ENCODE data around the gene PBXIP1. TPM values are rescaled to one million over a fixed set of nuclear protein-coding genes. Genes with fewer than 3 reads are reported as not detected.

PBXIP1 gene
- total and polyA plus RNA-seq, 7 experiments from 2014 or later = 107 to 390 (median 355) TPM

DNA sequence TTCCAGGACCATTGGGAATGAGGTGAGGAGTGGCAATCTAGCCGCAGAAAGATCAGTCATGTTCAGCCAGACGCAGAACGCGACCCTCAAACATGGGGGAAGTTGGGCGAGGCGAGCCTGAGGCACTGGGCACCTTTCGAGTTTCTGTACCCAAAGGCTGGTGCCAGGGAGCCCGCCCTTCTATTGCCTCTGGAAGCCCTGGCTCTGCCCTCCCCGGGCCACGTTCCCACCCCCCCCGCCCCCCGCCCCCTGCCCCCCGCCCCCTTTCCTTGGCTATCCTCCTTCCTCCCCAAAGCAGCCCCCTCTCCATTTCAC is 44.5 kb upstream of the PBXIP1 start:
- Histone ChIP-seq H3K4me1 (ENCODE audit: control insufficient read depth in 2 of 2, insufficient read depth in 2 of 2, low read length in 2 of 2) (peaks cover 13 to 25% of the 10 kb centered on the region in 2 donors), H3K27ac (ENCODE audit: low read depth, low read length) (peak overlapping the region; percentile 88), H3K36me3 (ENCODE audit: control insufficient read depth in 2 of 3, insufficient read depth in 3 of 3, low read length in 3 of 3) (peaks cover 0 to 8% (median 0%) of the 10 kb centered on the region in 3 experiments), H3K27me3 (ENCODE audit: control insufficient read depth in 2 of 2, insufficient read depth in 2 of 2, low read length in 2 of 2) (no peaks in the 10 kb centered on the region), H3K4me3 (ENCODE audit: low read length) (peak overlapping the region; percentile 95), H3K9me3 (ENCODE audit: control insufficient read depth in 2 of 3, low read length in 3 of 3) (no peaks in the 10 kb centered on the region)
- H3K4me3 Mint-ChIP-seq = peak overlapping the region; percentile 90 to 100 (median 96)
- ATAC-seq (no peak), DNase-seq (no peak)
- H3K27ac Mint-ChIP-seq = peak overlapping the region; percentile 88 to 98 (median 93)
- ChIA-PET POLR2A (interaction anchor here (1.5 to 18.2 kb wide), 7 partner anchors 15 to 63 kb away, joined by 6 to 270 read pairs (median 19); partner anchors contain the start of genes CKS1B, FLAD1, PBXIP1 and PMVK), CTCF (interaction anchor here (0.9 to 17.9 kb wide), 5 partner anchors 13 to 63 kb away, joined by 4 to 291 read pairs (median 9); partner anchors contain the start of genes FLAD1, PBXIP1 and PMVK)
- H3K27me3 Mint-ChIP-seq = no peaks in the 10 kb centered on the region
- peaks cover 0 to 2% (median 0%) of the 10 kb centered on the region in 11 donors for H3K9me3 Mint-ChIP-seq
- intact Hi-C loops (cut with micrococcal nuclease) = loop anchor here (2.0 to 10.0 kb wide), 4 partner anchors 62 to 1504 kb away; partner anchors contain the start of genes ATP8B2 (in 1 of the 2), EFNA4 (in 1 of the 2) and MEF2D (in 1 of the 2)
- H3K36me3 Mint-ChIP-seq = peaks cover 0 to 11% (median 0%) of the 10 kb centered on the region in 5 donors
- peaks cover 14 to 55% (median 41%) of the 10 kb centered on the region in 7 donors for H3K4me1 Mint-ChIP-seq

DNA sequence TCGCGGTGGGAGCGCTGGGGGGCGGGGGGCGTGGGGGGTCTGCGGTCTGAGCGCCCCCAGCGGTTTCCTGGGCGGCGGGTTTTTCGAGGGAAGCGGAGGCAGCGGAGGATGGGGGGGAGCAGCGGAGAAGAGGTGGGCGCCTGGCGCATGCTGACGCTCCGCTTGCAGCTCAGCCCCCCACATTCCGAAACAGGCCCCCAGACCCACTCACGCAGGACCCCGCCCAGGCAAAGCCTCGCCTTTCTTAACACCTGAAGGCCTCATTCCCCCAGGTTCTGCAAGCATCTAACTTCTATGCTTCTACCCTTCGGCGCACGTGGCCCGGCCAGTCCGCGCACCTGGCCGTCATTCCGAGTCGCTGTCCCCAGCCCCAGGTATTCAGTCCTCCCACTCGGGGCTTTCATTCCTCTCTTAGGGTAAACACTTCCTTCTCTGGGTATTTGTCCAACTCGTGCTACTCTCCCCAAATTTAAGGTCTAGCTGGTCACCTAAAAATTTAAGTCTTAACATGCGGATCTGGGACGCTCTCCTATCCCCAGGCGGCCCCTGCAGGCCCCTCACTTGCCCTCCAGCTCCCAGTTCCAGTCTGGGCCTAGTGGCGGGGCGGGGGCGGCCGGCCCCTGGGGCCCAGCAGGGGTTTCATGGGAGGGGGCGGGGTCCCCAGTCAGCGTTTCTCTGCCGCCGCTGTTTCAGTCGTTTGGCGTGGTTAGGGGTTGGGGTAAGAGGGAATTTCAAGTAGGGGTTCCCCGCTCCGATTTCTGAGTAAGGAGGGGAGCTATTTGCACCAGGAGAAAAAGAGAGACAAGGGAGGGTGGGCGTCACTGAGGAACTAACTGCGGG is 43.9 kb upstream of the PBXIP1 start:
- H3K27me3 ChIP-seq (ENCODE audit: control insufficient read depth in 2 of 2, insufficient read depth in 2 of 2, low read length in 2 of 2) = no peaks in the 10 kb centered on the region
- H3K36me3 Mint-ChIP-seq = peaks cover 0 to 11% (median 0%) of the 10 kb centered on the region in 5 donors
- H3K36me3 ChIP-seq (ENCODE audit: control insufficient read depth in 2 of 3, insufficient read depth in 3 of 3, low read length in 3 of 3) = peaks cover 0 to 8% (median 0%) of the 10 kb centered on the region in 3 experiments
- H3K4me3 ChIP-seq (ENCODE audit: low read length) = peak overlapping the region; percentile 68
- intact Hi-C loops (cut with micrococcal nuclease) = loop anchor here (1.0 to 10.0 kb wide), 8 partner anchors 16 to 1505 kb away; partner anchors contain the start of genes ATP8B2 (in 1 of the 2), EFNA4 (in 1 of the 2), FLAD1 (in 1 of the 2) and MEF2D (in 1 of the 2)
- no peak for ATAC-seq
- peaks cover 12 to 49% (median 39%) of the 10 kb centered on the region in 7 donors for H3K4me1 Mint-ChIP-seq
- H3K4me3 Mint-ChIP-seq = peak overlapping the region; percentile 90 to 100 (median 96)
- no peaks in the 10 kb centered on the region for H3K9me3 ChIP-seq (ENCODE audit: control insufficient read depth in 2 of 3, low read length in 3 of 3)
- CTCF ChIA-PET = interaction anchor here (0.9 to 17.9 kb wide), 8 partner anchors 13 to 440 kb away, joined by 3 to 291 read pairs (median 6); partner anchors contain the start of genes FLAD1, PBXIP1 and PMVK
- H3K27ac Mint-ChIP-seq = peak overlapping the region; percentile 88 to 98 (median 93)
- peaks cover 0 to 2% (median 0%) of the 10 kb centered on the region in 11 donors for H3K9me3 Mint-ChIP-seq
- POLR2A ChIA-PET = interaction anchor here (0.6 to 18.2 kb wide), 13 partner anchors 11 to 1644 kb away, joined by 3 to 270 read pairs (median 6); partner anchors contain the start of genes CKS1B, FLAD1, PBXIP1 and PMVK
- H3K27me3 Mint-ChIP-seq = no peaks in the 10 kb centered on the region
- peak overlapping the region; percentile 88 for H3K27ac ChIP-seq (ENCODE audit: low read depth, low read length)
- peaks cover 11 to 19% of the 10 kb centered on the region in 2 donors for H3K4me1 ChIP-seq (ENCODE audit: control insufficient read depth in 2 of 2, insufficient read depth in 2 of 2, low read length in 2 of 2)
- peak in 3 of 9 donors; percentile 40 to 82 (median 74) for DNase-seq

DNA sequence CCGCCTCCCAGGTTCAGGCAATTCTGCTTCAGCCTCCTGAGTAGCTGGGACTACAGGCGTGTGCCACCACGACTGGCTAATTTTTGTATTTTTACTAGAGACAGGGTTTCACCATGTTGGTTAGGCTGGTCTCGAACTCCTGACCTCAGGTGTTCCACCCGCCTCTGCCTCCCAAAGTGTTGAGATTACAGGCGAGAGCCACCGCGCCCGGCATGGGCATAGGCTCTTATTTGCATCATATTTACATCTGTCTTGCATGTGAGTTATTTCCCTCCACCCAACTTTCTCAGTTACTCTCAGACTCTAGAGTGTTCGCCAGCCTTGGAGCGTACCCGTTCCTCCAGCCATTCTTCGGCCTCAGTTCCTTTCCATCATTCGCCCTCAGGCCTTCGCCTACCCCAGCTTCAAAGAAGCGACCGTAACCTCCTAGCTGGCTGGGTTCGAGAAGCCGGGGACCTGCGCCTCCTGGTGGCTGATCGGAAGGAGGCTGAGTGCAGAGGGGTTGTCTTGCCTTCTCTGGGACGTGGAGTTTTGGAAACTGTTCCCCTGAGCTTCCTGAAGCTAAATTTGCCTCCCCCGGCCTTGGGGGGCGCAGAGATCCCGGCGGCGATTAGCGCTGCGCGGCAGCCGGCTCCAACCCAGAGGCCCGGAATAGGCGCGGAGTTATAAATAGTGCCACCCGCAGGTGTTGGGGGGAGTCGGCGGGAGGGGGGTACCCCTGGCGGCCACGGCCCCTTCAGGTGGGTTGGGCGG is 43.1 kb upstream of the PBXIP1 start:
- Mint-ChIP-seq H3K27me3 (no peaks in the 10 kb centered on the region), H3K36me3 (peaks cover 0 to 7% (median 0%) of the 10 kb centered on the region in 5 donors), H3K4me1 (peaks cover 12 to 42% (median 32%) of the 10 kb centered on the region in 7 donors), H3K9me3 (peaks cover 0 to 2% (median 0%) of the 10 kb centered on the region in 11 donors), H3K4me3 (peak overlapping the region; percentile 80 to 99 (median 91)), H3K27ac (peak overlapping the region; percentile 83 to 97 (median 91))
- CTCF ChIA-PET = interaction anchor here (0.7 to 17.9 kb wide), 11 partner anchors 12 to 439 kb away, joined by 3 to 291 read pairs (median 4); partner anchors contain the start of genes FLAD1, PBXIP1, PYGO2 and SHC1
- POLR2A ChIA-PET = interaction anchor here (0.6 to 18.2 kb wide), 16 partner anchors 9 to 1645 kb away, joined by 3 to 270 read pairs (median 4); partner anchors contain the start of genes CKS1B, FLAD1, PBXIP1 and PMVK
- H3K27me3 ChIP-seq (ENCODE audit: control insufficient read depth in 2 of 2, insufficient read depth in 2 of 2, low read length in 2 of 2) = no peaks in the 10 kb centered on the region
- H3K9me3 ChIP-seq (ENCODE audit: control insufficient read depth in 2 of 3, low read length in 3 of 3) = no peaks in the 10 kb centered on the region
- ATAC-seq (no peak), DNase-seq (peak in 8 of 9 donors; percentile 49 to 75 (median 58))
- intact Hi-C loops (cut with micrococcal nuclease) = loop anchor here (1.0 kb wide), 4 partner anchors 16 to 440 kb away; partner anchors contain the start of gene FLAD1 (in 1 of the 2)
- peaks cover 0 to 8% (median 0%) of the 10 kb centered on the region in 3 experiments for H3K36me3 ChIP-seq (ENCODE audit: control insufficient read depth in 2 of 3, insufficient read depth in 3 of 3, low read length in 3 of 3)
- peak overlapping the region; percentile 66 for H3K4me3 ChIP-seq (ENCODE audit: low read length)
- peaks cover 4 to 11% of the 10 kb centered on the region in 2 donors for H3K4me1 ChIP-seq (ENCODE audit: control insufficient read depth in 2 of 2, insufficient read depth in 2 of 2, low read length in 2 of 2)
- H3K27ac ChIP-seq (ENCODE audit: low read depth, low read length) = peak overlapping the region; percentile 88

DNA sequence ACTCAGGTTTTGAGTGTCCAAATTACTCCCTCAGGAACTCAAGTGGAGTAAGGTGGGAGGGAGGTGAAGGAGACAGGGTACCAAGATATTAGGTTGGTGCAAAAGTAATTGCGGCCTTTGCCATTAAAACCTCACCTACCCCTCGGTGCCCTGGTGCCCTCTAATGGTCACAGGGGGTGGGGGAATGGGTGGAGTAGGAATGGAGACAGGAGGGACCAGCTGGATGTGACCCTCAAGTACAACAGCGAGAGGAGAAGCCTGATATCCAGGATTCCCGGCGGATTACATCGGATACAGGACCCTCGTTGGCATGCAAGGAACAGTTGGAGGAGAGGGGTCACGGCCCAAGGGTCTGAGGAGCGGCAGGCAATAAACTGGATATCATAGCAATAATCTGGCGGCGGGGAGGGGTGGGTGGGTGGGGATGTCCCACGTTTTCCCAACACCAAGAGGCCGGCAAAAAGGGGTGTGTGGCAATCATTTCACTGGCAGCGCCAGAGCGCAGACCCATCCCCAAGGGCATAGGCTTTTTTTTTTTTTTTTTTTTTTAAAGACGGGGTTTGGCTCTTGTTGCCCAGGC is 42.4 kb upstream of the PBXIP1 start:
- no peak for DNase-seq
- ATAC-seq = no peak
- CTCF ChIA-PET = interaction anchor here (0.7 to 17.9 kb wide), 10 partner anchors 14 to 438 kb away, joined by 3 to 291 read pairs (median 5); partner anchors contain the start of genes FLAD1, PBXIP1, PYGO2 and SHC1
- POLR2A ChIA-PET = interaction anchor here (0.7 to 18.2 kb wide), 12 partner anchors 10 to 223 kb away, joined by 3 to 270 read pairs (median 6); partner anchors contain the start of genes FLAD1, PBXIP1, PMVK and PYGO2
- Mint-ChIP-seq H3K4me1 (peaks cover 12 to 38% (median 32%) of the 10 kb centered on the region in 7 donors), H3K4me3 (peak overlapping the region; percentile 34 to 99 (median 58)), H3K36me3 (peaks cover 0 to 3% (median 0%) of the 10 kb centered on the region in 5 donors), H3K9me3 (peaks cover 0 to 2% (median 0%) of the 10 kb centered on the region in 11 donors), H3K27ac (peak overlapping the region in 6 of 9 donors; percentile 3 to 95 (median 90)), H3K27me3 (no peaks in the 10 kb centered on the region)
- Histone ChIP-seq H3K36me3 (ENCODE audit: control insufficient read depth in 2 of 3, insufficient read depth in 3 of 3, low read length in 3 of 3) (peaks cover 0 to 8% (median 0%) of the 10 kb centered on the region in 3 experiments), H3K4me3 (ENCODE audit: low read length) (no peak overlapping the region), H3K27ac (ENCODE audit: low read depth, low read length) (no peak overlapping the region), H3K4me1 (ENCODE audit: control insufficient read depth in 2 of 2, insufficient read depth in 2 of 2, low read length in 2 of 2) (peaks cover 3 to 11% of the 10 kb centered on the region in 2 donors), H3K9me3 (ENCODE audit: control insufficient read depth in 2 of 3, low read length in 3 of 3) (no peaks in the 10 kb centered on the region), H3K27me3 (ENCODE audit: control insufficient read depth in 2 of 2, insufficient read depth in 2 of 2, low read length in 2 of 2) (no peaks in the 10 kb centered on the region)
- intact Hi-C loops (cut with micrococcal nuclease) = no loop called here

DNA sequence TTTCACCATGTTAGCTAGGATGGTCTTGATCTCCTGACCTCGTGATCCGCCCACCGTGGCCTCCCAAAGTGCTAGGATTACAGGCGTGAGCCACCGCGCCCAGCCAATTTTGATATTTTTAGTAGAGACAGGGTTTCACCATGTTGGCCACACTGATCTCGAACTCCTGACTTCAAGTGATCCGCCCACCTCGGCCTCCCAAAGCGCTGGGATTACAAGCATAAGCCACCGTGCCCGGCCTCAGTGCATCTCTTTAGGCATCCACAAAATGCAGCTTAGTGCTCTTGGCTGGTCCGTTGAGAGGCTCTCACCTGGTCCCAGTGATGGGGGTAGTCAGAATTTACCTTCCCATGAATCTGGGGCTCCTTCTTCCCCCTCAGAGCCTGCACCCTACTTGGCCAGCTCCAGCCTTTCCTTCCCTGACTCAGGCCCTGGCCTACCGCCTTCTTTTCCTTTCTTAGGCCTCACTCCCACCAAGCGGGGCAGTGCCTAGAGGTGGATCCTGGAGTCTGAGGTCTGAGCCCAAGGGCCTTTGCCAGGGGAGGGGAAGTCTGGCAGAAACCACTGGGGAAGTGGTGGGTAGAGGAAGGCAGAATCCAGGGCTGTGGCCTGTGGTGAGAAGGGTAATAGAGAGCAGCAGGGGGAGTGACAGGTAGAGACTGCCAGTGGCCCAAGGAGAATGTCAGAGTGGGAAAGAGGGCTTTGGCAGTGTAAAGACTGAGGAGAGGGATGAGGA is 41.2 kb upstream of the PBXIP1 start:
- CTCF ChIA-PET = interaction anchor here (0.9 to 17.9 kb wide), 7 partner anchors 15 to 88 kb away, joined by 3 to 291 read pairs (median 3); partner anchors contain the start of genes FLAD1 and PBXIP1
- Mint-ChIP-seq H3K9me3 (peaks cover 0 to 2% (median 0%) of the 10 kb centered on the region in 11 donors), H3K36me3 (peaks cover 0 to 5% (median 0%) of the 10 kb centered on the region in 5 donors), H3K4me3 (peak overlapping the region in 3 of 10 donors; percentile 15 to 54 (median 25)), H3K27me3 (no peaks in the 10 kb centered on the region), H3K27ac (peak overlapping the region in 4 of 9 donors; percentile 3 to 59 (median 28)), H3K4me1 (peaks cover 12 to 37% (median 32%) of the 10 kb centered on the region in 7 donors)
- Histone ChIP-seq H3K27me3 (ENCODE audit: control insufficient read depth in 2 of 2, insufficient read depth in 2 of 2, low read length in 2 of 2) (no peaks in the 10 kb centered on the region), H3K27ac (ENCODE audit: low read depth, low read length) (no peak overlapping the region), H3K36me3 (ENCODE audit: control insufficient read depth in 2 of 3, insufficient read depth in 3 of 3, low read length in 3 of 3) (peaks cover 0 to 9% (median 0%) of the 10 kb centered on the region in 3 experiments), H3K9me3 (ENCODE audit: control insufficient read depth in 2 of 3, low read length in 3 of 3) (no peaks in the 10 kb centered on the region), H3K4me1 (ENCODE audit: control insufficient read depth in 2 of 2, insufficient read depth in 2 of 2, low read length in 2 of 2) (peaks cover 3 to 11% of the 10 kb centered on the region in 2 donors), H3K4me3 (ENCODE audit: low read length) (no peak overlapping the region)
- no peak for ATAC-seq
- POLR2A ChIA-PET = interaction anchor here (1.0 to 18.2 kb wide), 4 partner anchors 9 to 23 kb away, joined by 3 to 270 read pairs (median 6); no protein-coding TSS in a partner anchor
- intact Hi-C loops (cut with micrococcal nuclease) = no loop called here
- no peak for DNase-seq
